Right forelimb (tissue), 1 donor: ENCODE results near the gene TMEM235.
"Not testable (repeated sequence)": the region's sequence is repeated elsewhere in the genome, so short reads cannot be mapped to it uniquely, and the experiment has no call there.

Experiments
- DNase-seq: peaks from one replicate; pipeline ENCODE4 v3.0.0-alpha.2; 2018

Gene TMEM235

GRCh38 chr17:78219396-78220150 is 11.9 kb upstream of the TMEM235 start:
- no peak for DNase-seq

GRCh38 chr17:78223061-78223460 is 8.4 kb upstream of the TMEM235 start:
- no peak for DNase-seq

GRCh38 chr17:78223765-78224164 is 7.7 kb upstream of the TMEM235 start:
- no peak for DNase-seq

GRCh38 chr17:78224231-78225087 is 7.0 kb upstream of the TMEM235 start:
- no peak for DNase-seq

GRCh38 chr17:78225088-78225865 is 6.2 kb upstream of the TMEM235 start:
- DNase-seq: no peak

GRCh38 chr17:78226055-78226758 is 5.2 kb upstream of the TMEM235 start:
- no peak for DNase-seq

GRCh38 chr17:78226759-78227454 is 4.5 kb upstream of the TMEM235 start:
- DNase-seq: no peak

- DNase-seq: no peak
Measured at GRCh38 chr17:78227455-78227916, 3.9 kb upstream of the TMEM235 start.

GRCh38 chr17:78228176-78228575 is 3.3 kb upstream of the TMEM235 start:
- no peak for DNase-seq

- DNase-seq: no peak
Measured at GRCh38 chr17:78230252-78230962, 1.0 kb upstream of the TMEM235 start.

GRCh38 chr17:78231991-78232858 is 794 bp downstream of the TMEM235 start:
- no peak for DNase-seq

GRCh38 chr17:78232859-78233173 is 1.4 kb downstream of the TMEM235 start:
- no peak for DNase-seq

- DNase-seq: no peak
Measured at GRCh38 chr17:78233678-78234077, 2.2 kb downstream of the TMEM235 start.

GRCh38 chr17:78234261-78234865 is 2.9 kb downstream of the TMEM235 start:
- no peak for DNase-seq

GRCh38 chr17:78235022-78235421 is 3.6 kb downstream of the TMEM235 start:
- DNase-seq: not testable (repeated sequence)

GRCh38 chr17:78235885-78236284 is 4.5 kb downstream of the TMEM235 start:
- DNase-seq: no peak

GRCh38 chr17:78236362-78237127 is 5.1 kb downstream of the TMEM235 start:
- DNase-seq: no peak

- peak; percentile 76 for DNase-seq
Measured at GRCh38 chr17:78237401-78238012, 6.1 kb downstream of the TMEM235 start.
